Vagina (tissue), 2 donors: ENCODE data around the gene KRT4.

Source experiments
- POLR2A ChIP-seq, 2 donors: fragments of 450-650 bp; IDR thresholded peaks; one replicate each; pipeline ENCODE4 v1.6.1; 2017; ENCODE audit warnings: antibody characterized with exemption in 2 of 2, mild to moderate bottlenecking in 2 of 2, moderate library complexity in 2 of 2
- POLR2AphosphoS5 ChIP-seq, 2 donors: sonication (generic); formaldehyde crosslinking; IDR thresholded peaks; one replicate each; pipeline ENCODE4 v1.9.0; 2017; ENCODE audit warnings: antibody characterized with exemption in 2 of 2, mild to moderate bottlenecking in 2 of 2, low read depth in 1 of 2; ENCODE audit not compliant: insufficient read depth in 1 of 2
- TF ChIP-seq, protein P1 (sequence below), 3 experiments: fragments of 450-650 bp in 2 of 3; fragments of 200-600 bp in 1 of 3; sonication (generic) in 1 of 3; IDR thresholded peaks; one replicate each; pipeline ENCODE4 v1.5.1; 2017 to 2019; ENCODE audit warnings: antibody characterized with exemption in 3 of 3, mild to moderate bottlenecking in 2 of 3, moderate library complexity in 2 of 3

- TF ChIP-seq, protein P1, sequence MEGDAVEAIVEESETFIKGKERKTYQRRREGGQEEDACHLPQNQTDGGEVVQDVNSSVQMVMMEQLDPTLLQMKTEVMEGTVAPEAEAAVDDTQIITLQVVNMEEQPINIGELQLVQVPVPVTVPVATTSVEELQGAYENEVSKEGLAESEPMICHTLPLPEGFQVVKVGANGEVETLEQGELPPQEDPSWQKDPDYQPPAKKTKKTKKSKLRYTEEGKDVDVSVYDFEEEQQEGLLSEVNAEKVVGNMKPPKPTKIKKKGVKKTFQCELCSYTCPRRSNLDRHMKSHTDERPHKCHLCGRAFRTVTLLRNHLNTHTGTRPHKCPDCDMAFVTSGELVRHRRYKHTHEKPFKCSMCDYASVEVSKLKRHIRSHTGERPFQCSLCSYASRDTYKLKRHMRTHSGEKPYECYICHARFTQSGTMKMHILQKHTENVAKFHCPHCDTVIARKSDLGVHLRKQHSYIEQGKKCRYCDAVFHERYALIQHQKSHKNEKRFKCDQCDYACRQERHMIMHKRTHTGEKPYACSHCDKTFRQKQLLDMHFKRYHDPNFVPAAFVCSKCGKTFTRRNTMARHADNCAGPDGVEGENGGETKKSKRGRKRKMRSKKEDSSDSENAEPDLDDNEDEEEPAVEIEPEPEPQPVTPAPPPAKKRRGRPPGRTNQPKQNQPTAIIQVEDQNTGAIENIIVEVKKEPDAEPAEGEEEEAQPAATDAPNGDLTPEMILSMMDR (IDR thresholded peaks at IDR 0.05), result no peak
- no peak for TF ChIP-seq POLR2AphosphoS5 (IDR thresholded peaks at IDR 0.05; ENCODE audit: insufficient read depth in 1 of 2, low read depth in 1 of 2)
- TF ChIP-seq POLR2A (IDR thresholded peaks at IDR 0.05), result no peak
Observed at GRCh38 chr12:52800259-52800917, 13.5 kb downstream of the KRT4 start.
